Jurkat, Clone E6-1 (cell line): Measurements from ENCODE around the gene SEPTIN7.
A peak's percentile ranks its signal among the peaks of the same experiment; 100 is the strongest.

Experiments used
- DNase-seq: peaks from one replicate; pipeline ENCODE4 v3.0.0-alpha.2; 2011; ENCODE audit warnings: low read depth, low spot score
- H3K4me3 ChIP-seq: 2 replicates; pipeline ENCODE4 v1.5.1; 2011; ENCODE audit warnings: mild to moderate bottlenecking, low read length, control low read depth, moderate library complexity

Gene SEPTIN7

DNA sequence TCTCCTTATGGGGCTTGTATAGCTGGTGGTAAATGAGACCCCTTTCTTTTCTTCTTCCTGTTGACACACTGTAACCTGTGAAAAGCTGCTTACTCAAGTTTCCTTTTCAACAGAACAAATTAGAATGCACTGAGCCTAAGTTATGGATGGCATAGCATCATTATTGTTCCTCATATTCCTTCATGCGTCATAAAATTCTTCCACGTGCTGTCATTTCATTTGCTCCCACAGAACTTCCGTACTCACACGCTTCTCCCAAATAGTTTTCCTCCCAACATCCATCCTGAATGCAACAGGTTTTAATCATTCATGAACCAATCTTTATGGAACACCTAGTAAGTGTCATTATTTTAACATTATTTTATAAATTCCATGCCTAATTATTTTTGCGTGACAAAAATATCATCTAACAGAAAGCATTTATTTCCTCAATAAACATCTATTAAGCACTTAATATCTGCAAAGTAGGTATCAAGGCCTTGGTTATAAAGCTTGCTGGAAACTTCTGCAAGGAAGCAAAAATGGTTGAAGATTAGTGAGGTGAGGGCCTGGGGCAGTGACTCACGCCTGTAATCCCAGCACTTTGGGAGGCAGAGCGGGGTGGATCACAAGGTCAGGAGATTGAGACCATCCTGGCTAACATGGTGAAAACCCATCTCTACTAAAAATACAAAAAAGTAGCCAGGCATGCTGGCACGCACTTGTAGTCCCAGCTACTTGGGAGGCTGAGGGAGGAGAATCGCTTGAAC is 18.9 kb upstream of the SEPTIN7 start:
- H3K4me3 ChIP-seq, result no peak overlapping the region
- DNase-seq, result no peak

GRCh38 chr7:35784332-35784731 is 16.5 kb upstream of the SEPTIN7 start:
- DNase-seq, result no peak
- H3K4me3 ChIP-seq, result no peak overlapping the region

GRCh38 chr7:35785250-35785649 is 15.6 kb upstream of the SEPTIN7 start:
- DNase-seq, result no peak
- H3K4me3 ChIP-seq, result no peak overlapping the region

DNA sequence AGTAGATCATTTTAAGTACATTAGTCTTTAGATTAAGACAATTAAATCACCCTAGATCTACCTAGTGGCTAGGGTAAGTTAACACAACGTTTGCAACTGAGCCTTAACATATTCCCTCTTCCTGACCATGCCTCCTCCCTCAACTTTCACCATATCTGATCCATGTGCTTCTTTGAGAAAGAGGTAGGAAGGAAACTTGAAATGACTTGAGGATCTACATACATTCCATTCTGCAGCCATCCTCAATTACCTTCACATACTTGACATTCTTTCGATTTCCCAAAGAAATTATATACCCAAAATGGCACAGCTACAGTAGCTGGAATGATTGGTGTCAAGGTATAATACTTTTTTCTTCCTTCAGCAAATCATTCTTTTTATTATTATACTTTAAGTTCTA is 12.9 kb upstream of the SEPTIN7 start:
- DNase-seq, result no peak
- H3K4me3 ChIP-seq, result no peak overlapping the region

- no peak overlapping the region for H3K4me3 ChIP-seq
- DNase-seq, result no peak
These were observed 8.4 kb upstream of the SEPTIN7 start for GRCh38 chr7:35792472-35792871.

DNA sequence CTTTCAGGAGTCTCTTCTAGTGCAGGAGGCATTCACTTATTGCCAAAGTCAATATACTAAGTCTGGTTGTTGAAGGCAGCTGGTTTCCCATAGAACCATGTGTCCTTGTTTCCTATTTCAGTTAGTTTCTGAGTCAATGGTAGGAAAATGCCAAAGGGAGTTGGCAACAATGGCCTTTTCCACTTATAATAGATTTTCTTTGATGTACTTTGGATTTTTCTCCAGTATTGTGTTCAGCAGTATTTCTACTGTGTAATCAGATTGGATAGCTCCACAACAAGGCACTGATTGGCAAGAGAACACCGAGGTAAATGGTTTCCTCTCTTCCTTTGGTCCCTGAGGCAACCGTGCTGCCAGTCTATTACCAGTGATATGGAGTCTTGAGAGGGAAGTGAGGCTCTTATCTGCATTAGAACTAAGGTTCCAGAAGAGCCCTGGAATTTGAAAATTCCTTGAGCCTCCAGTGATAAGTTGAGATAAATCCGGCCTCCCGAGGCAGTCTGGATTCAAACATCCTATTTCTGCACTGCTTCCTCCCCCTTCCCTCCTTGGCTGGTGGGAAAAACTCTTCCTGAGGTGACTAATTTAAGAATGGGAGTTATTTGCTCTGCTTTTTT is 7.9 kb upstream of the SEPTIN7 start:
- DNase-seq, result no peak
- H3K4me3 ChIP-seq, result no peak overlapping the region

- no peak for DNase-seq
- no peak overlapping the region for H3K4me3 ChIP-seq
These were observed 3.5 kb upstream of the SEPTIN7 start for GRCh38 chr7:35797311-35797710.

- DNase-seq, result peak; percentile 88
- peak overlapping the region; percentile 84 for H3K4me3 ChIP-seq
These were observed 775 bp upstream of the SEPTIN7 start for GRCh38 chr7:35799846-35800717.

- peak; percentile 31 for DNase-seq
- H3K4me3 ChIP-seq, result peak overlapping the region; percentile 84
These were observed 690 bp downstream of the SEPTIN7 start for GRCh38 chr7:35801392-35802101.

GRCh38 chr7:35802102-35802466 is 1.2 kb downstream of the SEPTIN7 start:
- peak overlapping the region; percentile 84 for H3K4me3 ChIP-seq
- DNase-seq, result no peak

DNA sequence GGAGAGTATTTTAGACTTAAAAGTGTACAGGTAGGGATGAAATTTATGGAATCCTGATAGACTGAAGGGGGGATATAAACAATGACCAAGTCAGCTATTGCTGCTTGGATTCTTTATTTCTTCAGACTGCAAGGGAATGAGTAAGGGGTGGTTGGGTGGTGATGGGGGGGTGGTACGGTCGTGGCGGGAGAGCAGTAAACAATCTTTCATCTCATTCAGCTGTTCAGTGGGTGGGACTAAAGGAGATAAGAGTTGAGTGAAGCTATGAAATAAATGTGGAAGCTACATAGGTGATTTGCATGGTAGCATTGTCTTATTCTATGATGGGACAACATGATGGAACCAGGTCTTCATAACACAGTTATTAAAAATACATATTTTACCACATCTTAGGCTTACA is 1.8 kb downstream of the SEPTIN7 start:
- H3K4me3 ChIP-seq, result peak overlapping the region; percentile 84
- DNase-seq, result peak; percentile 22

DNA sequence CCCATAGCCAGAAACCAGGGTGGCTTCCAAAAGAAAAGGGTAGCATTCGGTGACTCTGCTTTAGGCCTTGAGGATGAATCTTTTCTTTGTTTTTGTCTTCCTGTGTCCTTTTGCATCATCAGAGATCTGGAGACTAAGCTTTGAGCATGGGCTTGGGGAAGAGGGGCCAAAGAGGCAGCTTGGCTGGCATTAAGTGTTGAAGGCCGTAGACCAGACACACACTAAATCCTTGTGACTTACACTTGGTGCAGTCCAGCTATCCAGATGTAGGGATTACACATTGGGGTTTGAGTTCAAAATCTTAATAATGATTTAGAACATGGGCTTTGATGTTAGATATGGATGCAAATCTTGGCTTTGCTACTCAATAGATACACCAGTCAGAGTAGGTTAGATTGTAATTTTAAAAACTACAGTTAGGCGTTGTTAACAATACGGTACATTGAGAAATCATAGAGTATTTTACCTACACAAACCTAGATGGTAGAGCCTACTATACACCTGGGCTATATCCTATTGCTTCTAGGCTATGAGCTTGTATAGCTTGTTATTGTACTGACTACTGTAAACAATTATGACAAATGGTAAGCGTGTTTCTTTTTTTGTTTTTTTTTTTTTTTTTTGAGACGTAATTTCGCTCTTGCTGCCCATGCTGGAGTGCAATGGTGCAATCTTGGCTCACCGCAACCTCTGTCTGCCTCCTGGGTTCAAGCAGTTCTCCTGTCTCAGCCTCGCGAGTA is 3.5 kb downstream of the SEPTIN7 start:
- no peak overlapping the region for H3K4me3 ChIP-seq
- no peak for DNase-seq

- no peak for DNase-seq
These were observed 5.0 kb downstream of the SEPTIN7 start for GRCh38 chr7:35805876-35806275.

GRCh38 chr7:35816514-35816913 is 15.7 kb downstream of the SEPTIN7 start:
- no peak for DNase-seq

More at GRCh38 chr7:35805876-35806275, 5.0 kb downstream of the SEPTIN7 start:
- H3K4me3 ChIP-seq, result no peak overlapping the region

GRCh38 chr7:35817181-35817580 is 16.3 kb downstream of the SEPTIN7 start:
- no peak overlapping the region for H3K4me3 ChIP-seq
- no peak for DNase-seq

More at GRCh38 chr7:35816514-35816913, 15.7 kb downstream of the SEPTIN7 start:
- no peak overlapping the region for H3K4me3 ChIP-seq

DNA sequence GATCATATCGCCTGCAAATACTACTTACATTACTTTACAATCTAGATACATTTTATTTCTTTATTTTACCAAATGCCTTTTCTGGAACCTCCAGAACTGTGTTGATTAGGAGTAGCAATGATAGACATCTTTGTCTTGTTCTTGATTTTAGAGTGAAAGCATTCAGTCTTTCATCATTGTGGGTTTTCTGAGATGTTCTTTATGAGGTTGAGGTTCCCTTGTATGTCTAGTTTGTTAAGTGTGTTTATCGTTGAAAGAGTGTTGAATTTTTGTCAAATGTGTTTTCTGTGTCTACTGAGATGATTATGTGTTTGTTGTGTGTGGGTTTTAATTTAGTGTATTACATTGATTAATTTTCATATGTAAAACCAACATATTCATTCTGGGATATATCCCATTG is 17.1 kb downstream of the SEPTIN7 start:
- no peak overlapping the region for H3K4me3 ChIP-seq
- DNase-seq, result no peak

DNA sequence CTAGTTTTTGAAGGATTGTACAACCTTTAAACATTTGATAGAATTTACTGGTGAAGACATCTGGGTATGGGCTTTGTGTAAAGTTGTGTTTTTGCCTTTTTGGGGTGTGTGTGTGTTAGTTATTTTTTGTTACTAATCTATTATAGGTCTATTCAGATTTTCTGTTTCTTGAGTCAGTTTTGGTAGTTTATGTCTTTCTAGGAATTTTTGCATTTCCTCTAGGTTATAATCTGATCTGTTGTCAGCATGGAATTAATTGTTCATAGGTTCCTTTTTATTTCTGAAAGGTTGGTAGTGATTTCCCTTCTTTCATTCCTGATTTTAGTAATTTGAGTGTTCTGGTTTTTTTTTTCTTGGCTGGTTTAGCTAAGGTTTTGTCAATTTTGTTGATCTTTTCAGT is 17.7 kb downstream of the SEPTIN7 start:
- DNase-seq, result no peak
- no peak overlapping the region for H3K4me3 ChIP-seq

GRCh38 chr7:35819310-35819709 is 18.5 kb downstream of the SEPTIN7 start:
- H3K4me3 ChIP-seq, result no peak overlapping the region
- no peak for DNase-seq
